Stimulated activated CD4-positive, alpha-beta T cell treated with anti-CD3 and anti-CD28 coated beads, Interleukin-12 subunit alpha, Interleukin-12 subunit beta, amount 100 ng/mL, for 48 hours (primary cell): ENCODE measurements around the gene CEMIP.

Source experiments
- DNase-seq, 3 donors: peaks; one replicate each; pipeline ENCODE4 v3.0.0-alpha.2; 2020; ENCODE audit warnings: low read depth in 2 of 3, low spot score in 1 of 3

The CEMIP gene

DNA sequence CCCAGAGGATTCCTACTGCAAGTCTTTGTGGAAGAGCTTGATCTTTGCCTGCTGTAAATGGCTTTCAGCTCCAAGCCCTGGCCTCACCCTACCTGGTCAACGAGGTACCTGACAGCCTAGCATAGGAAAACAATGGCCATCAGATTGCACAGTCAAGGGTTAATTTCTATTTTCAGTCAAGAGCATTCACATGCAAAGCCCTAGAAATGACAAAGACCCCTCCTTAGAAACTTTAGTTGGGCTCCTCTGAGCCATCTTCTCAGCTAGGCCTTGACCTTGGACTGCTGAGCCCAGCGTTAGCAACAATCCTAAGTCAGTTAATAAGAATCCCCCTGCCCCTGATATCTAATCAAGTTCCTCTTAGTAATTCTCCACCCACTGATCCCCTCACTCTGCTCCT is 192.0 kb downstream of the CEMIP start:
- no peak for DNase-seq

- DNase-seq = no peak
These were observed 193.1 kb downstream of the CEMIP start for GRCh38 chr15:80972276-80972675.

- DNase-seq = no peak
These were observed 195.7 kb downstream of the CEMIP start for GRCh38 chr15:80974914-80975313.

DNA sequence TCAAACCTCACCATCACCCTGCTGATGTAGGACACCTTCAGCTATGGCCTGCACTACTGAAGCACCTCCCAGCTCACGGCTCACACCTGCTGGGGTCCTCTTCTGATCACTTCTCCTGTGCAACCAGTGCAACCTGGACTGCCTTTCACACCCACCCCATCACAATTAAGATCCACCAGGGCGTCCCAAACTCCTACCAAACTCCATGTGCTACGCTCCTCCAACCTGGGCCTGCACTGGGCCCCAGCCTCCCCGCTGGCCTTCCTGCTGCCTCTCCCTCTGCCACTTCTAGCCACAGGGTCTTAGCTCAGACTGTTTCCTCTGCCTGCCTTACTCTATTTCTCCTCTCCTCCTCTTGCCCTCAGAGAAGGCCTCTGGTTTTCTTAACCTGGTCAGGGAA is 197.7 kb downstream of the CEMIP start:
- no peak for DNase-seq

DNA sequence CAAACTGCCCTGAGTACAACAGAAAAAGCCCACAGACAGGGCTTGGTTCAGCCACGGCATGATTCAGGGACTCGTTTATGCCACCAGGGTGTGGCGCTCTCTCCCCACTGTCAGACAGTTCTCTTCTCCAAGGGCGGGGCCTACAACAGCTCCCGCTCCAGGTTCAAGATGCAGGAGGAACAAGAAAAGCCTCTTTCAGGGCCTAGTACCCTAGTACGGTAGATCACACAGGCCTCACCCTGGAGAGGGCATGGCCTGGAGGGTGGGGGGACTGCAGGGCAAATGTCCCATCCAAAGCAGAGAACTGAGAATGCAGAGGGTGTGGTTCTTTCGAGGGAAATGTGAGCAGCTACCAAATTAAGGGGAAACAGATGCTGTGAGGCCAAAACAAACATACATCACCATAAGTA is 198.5 kb downstream of the CEMIP start:
- no peak for DNase-seq

DNA sequence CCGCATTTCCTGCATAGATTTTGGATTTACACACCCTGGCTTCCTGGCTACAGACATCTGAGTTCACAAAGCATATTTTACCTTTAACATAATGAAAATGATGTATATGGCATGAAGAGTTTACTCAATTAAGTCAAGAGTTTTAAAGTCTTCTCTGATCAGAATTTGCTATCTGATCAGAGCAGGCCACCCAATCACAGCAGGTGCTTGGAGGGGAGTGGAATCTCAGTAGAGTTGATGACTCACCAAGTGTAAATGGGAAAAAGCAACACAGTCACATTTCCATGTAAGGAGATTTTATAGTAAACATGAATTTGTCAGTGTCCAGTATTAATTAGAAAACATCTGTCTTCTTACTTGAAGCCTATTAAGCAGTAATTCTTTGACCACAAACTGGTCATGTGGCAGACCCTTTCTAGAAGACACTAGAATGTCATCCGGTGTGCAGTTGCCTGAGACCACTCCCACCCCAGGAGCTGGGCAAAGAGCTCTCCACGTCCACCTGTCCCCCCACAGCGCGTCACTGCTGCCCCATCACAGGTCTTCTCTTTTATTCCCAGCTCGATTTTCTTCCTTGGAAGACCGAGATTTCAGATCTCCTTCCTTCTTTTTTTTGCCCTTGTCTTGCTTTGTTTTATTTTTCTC is 199.6 kb downstream of the CEMIP start:
- no peak for DNase-seq

DNA sequence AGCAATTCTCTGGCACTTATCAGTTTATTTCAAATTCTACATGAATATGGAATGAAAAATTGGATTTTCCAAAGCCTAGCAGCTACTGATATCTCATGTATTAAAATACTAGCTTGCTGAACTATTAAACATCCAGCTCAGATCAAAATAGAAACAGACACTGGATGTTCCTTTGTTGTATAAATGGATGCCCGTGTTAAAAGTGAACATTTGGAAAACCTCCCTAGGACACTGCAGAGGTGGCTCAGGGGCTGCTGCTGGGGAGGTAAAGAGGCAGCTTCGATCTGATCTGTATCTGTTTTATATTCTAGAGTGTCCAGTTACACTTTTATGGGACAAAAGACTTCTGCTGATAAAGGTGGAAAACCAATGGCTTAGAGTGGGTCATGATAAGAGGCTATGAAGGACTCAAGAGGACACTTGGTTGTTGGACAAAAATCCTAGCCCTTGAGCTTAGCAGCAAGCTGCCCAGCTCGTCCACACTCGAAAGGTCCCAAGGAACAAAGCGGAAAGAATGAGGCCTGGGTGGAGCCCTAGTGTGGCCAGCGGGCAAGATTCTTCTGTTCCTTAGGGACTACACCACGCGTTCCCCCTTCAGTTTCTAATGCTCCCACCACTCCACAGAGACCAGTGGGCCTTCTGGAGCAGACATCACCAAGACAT is 200.5 kb downstream of the CEMIP start:
- DNase-seq = no peak

DNA sequence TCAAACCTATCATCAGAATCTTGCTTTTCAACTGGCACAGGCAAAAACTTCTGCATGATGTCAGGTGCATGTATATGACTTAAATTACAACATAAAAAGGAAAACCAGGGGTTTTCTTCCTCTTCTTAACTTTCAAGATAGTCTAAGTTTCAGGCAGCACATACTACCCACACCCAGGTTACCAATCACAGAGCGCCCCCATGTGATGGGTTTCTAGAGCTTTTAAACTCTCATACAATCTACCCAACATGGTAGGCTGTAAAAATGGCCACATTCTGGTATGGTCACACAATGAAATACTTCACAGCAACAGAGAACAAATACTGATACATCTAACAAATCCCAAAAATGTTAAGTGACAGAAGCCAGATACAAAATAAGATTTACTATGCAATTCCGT is 203.0 kb downstream of the CEMIP start:
- no peak for DNase-seq

GRCh38 chr15:80982839-80983238 is 203.7 kb downstream of the CEMIP start:
- no peak for DNase-seq

DNA sequence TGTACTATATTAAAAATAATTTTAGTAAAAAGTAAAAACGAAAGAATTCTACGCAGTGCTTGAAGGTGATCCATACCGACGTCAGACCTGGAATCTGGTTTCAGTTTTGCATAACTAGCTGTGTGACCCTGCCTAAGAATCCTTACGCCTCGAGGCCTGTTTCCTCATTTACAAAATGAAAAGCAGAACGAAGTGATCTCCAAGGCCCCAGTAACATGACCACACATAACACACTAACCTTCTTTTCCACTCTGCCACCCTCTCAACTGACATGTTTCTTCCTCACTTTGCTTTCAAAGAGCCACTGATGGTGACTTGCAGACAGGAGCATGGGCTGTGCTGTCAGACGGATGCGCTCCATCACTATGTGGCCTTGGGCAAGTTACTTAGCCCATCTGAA is 205.7 kb downstream of the CEMIP start:
- no peak for DNase-seq

DNA sequence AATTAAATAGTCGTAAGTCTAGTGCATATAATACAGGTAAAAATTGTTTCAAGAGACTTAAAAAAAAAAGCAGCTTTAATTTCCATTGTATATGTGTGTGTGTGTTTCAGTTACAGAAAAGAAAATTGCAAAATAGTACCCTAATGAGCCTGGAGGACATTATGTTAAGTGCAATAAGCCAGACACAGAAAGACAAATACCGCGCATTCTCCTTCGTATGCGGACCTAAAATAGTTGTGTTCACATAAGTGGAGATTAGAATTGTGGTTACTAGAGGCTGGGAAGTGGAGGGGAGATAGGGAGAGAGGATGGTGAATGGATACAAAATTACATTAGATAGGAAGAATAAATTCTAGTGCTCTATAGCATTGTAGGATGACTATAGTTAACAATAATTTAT is 206.8 kb downstream of the CEMIP start:
- DNase-seq = no peak

- no peak for DNase-seq
These were observed 207.3 kb downstream of the CEMIP start for GRCh38 chr15:80986487-80986886.

GRCh38 chr15:80988148-80988796 is 209.1 kb downstream of the CEMIP start:
- DNase-seq = no peak

- no peak for DNase-seq
These were observed 209.9 kb downstream of the CEMIP start for GRCh38 chr15:80989081-80989517.

- DNase-seq = peak; percentile 96 to 98 (median 98)
These were observed 210.6 kb downstream of the CEMIP start, which contains the start of gene MESD for GRCh38 chr15:80989518-80990478. Gene MESD (minus strand): TSS chr15:80989819. CDS start chr15:80989791, 28 bp downstream.

DNA sequence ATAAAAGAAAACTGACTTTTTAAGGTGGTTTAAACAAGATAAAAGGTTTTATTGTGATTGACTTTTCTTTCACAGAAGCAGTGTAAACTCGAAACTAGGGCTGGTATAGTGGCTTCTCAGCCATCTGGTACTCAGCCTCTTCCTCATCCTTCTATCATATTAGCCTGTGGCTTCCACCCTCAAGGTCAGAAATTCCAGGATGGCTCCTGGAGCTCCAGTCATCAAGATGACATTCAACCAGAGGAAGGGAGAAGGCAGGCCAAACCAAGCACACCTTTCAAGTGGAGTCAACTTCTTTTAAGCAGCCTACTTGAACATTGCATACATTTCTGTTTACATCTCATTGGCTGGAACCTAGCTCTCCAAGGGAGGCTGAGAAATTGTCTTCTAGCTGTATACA is 211.8 kb downstream of the CEMIP start:
- no peak for DNase-seq

- DNase-seq = no peak
These were observed 212.3 kb downstream of the CEMIP start for GRCh38 chr15:80991421-80991820.

DNA sequence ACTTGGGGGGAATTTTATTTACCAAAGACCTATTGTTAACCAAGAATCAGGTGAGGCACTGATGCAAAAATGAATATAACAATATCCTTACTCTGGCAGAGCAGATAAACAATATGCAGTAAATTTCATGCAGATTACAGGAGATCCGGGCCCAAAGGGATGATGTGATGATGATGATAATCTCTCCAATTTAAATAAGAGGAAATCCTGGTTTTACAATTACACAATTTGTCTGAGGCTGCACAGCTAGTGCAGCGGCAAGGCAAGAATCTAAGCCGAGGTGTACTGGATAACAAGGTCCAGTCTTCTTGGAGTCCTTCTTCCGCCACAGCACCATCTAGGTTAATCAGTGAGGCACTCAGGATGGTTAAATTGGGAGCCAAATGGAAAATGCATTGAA is 212.8 kb downstream of the CEMIP start:
- DNase-seq = no peak

DNA sequence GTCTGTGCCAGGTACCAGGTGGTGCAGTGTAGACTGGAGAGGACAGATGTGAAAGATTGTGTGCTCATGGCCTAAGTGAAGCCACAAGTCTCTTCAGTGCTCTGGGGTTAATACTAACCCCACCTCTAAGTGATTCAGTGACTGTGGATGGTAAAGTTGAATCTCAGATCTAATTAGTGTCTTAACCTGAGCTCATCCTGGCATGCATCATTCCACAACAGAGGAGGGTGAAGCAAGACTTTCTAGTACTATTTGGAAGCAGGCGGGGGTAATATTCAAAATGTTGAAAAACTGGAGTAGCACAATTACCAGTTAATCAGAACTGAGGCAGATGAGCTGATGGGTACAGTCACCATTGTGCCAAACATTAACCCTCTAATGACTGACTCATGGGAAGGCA is 213.3 kb downstream of the CEMIP start:
- no peak for DNase-seq

GRCh38 chr15:80996247-80996646 is 217.1 kb downstream of the CEMIP start:
- DNase-seq = no peak

GRCh38 chr15:80997692-80998091 is 218.5 kb downstream of the CEMIP start:
- DNase-seq = no peak
